ENCODE results near the gene TADA1.

TADA1 gene

DNA sequence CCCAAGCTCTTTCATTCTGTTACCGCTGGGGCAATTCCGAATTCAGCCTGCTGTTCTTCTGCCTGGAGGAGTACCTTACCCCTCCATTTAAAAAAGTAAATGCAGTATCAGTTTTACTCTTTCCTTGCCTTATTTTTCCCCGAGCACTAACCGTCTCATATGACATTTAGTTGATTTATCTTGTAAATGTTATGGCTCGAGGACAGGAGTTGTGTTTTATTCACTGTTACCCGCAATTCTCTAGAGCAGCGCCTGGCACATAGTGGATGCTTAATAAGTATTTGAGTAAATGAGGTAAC lies 425 bp upstream of the TADA1 start:
- TF ChIP-seq, protein P1, sequence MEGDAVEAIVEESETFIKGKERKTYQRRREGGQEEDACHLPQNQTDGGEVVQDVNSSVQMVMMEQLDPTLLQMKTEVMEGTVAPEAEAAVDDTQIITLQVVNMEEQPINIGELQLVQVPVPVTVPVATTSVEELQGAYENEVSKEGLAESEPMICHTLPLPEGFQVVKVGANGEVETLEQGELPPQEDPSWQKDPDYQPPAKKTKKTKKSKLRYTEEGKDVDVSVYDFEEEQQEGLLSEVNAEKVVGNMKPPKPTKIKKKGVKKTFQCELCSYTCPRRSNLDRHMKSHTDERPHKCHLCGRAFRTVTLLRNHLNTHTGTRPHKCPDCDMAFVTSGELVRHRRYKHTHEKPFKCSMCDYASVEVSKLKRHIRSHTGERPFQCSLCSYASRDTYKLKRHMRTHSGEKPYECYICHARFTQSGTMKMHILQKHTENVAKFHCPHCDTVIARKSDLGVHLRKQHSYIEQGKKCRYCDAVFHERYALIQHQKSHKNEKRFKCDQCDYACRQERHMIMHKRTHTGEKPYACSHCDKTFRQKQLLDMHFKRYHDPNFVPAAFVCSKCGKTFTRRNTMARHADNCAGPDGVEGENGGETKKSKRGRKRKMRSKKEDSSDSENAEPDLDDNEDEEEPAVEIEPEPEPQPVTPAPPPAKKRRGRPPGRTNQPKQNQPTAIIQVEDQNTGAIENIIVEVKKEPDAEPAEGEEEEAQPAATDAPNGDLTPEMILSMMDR (IDR thresholded peaks at IDR 0.05; ENCODE audit: extremely low read depth, missing control alignments) = no peak

DNA sequence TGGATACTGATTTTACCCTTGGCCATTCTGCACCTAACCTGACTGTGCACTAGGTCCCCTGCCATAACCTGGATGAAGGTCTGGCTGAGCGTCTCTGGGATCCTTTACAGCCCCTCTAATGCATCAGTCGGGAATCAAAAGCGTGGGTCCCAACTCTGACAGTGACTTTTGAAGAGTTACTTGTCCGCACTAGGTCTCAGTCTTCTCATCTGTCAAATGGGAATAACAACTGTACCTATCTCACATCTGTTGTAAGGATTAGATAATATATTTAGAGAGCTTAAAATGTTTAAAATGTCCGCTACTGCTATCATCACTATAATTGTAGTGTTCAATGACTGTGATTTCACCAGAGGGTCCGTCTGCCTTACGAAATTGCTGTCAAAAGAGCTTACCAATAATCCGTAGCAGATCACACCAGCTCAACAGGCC lies 746 bp downstream of the TADA1 start:
- TF ChIP-seq, protein P1 (IDR thresholded peaks at IDR 0.05; ENCODE audit: extremely low read depth, missing control alignments) = no peak
- DNase-seq (ENCODE audit: low spot score) = no peak

More for the DNA sequence above, 425 bp upstream of the TADA1 start:
- DNase-seq (ENCODE audit: low spot score) = no peak

DNA sequence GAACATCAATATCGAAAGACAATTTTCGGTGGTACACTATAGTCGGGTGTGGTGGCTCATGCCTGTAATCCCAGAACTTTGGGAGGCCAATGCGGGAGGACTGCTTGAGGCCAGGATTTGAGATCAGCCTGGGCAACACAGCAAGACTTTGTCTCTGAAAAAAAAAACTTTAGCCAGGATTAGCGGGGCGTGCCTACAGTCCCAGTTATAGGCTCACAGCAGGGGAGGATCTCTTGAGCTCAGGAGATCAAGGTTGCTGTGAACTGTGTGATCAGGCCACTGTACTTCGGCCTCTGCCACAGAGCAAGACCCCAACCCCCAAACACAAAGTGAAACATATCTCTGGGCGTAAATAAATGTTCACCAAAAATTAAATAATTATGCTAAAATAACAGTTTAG lies 1.6 kb downstream of the TADA1 start:
- no peak for DNase-seq (ENCODE audit: low spot score)

DNA sequence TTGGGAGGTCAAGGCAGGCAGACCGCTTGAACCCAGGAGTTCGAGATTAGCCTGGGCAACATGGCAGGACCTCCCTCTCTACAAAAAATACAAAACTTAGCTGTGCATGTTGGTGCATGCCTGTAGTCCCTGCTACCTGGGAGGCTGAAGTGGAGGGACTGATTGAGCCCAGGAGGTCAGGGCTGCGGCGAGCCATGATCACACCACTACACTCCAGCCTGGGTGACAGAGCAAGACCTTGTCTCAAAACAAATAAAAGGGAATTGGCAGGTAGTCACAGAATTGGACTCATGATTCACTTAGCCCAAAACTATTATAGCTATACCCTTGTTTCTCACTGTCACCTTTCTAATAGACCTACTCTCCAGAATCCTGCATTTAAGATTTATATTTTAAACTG lies 5.5 kb downstream of the TADA1 start:
- TF ChIP-seq, protein P1 (IDR thresholded peaks at IDR 0.05; ENCODE audit: extremely low read depth, missing control alignments) = no peak

More for the DNA sequence above, 1.6 kb downstream of the TADA1 start:
- TF ChIP-seq, protein P1 (IDR thresholded peaks at IDR 0.05; ENCODE audit: extremely low read depth, missing control alignments) = no peak

DNA sequence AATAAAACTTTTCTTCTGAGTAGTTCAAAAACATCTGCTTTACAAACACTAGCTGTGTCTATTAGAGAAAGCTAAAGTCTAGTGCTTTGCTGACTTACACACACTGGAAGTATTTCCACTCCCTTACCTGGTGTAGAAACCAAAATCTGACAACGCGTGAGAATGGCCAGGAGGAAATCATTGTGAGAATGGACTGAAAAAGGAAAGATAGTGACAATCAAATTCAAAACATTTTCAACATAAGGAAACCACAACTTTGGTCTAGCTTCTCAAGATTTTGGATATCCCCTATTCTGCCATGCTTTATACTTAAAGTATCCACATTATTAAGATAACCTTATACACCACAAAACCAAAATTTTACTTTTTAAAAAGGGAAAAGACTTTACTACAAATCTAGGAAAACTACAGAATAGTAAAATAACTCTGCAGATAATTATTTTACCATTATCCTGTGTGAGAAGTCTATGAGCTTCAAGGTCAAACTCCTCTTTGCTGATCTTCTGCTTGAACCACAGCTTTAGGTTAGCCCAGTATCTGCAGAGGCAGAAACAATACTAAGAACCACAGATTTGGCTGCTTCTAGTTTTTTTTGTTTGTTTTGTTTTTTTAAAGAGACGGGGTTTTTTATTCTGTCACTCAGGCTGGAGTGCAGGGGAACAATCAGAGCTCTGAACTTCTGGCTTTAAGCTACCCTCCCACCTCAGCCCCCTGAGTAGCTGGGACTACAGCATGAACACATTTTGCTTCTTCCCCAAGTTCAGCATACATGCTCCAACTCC lies 6.6 kb downstream of the TADA1 start:
- TF ChIP-seq, protein P1 (IDR thresholded peaks at IDR 0.05; ENCODE audit: extremely low read depth, missing control alignments) = no peak

More for the DNA sequence above, 5.5 kb downstream of the TADA1 start:
- DNase-seq (ENCODE audit: low spot score) = no peak

DNA sequence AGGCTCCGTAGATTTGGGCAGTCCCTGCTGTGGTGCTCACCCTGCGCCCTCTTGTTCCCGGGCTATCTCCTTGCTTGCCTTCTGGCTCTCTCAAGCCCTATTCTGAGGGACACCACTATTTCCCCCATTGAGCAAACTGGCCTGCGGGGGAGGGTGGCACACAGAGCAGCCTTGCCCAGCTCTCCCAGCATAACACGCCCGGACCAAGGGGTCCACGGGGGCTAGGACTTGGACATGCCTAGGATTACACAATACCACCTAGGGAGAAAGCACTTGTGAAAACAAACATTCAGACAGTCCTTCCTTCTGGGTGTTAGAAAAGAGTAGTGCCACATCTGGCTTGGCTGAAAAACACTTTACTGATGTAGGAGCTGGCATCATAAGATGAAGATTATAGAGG lies 7.4 kb downstream of the TADA1 start:
- TF ChIP-seq, protein P1 (IDR thresholded peaks at IDR 0.05; ENCODE audit: extremely low read depth, missing control alignments) = no peak
- DNase-seq (ENCODE audit: low spot score) = no peak

More for the DNA sequence above, 6.6 kb downstream of the TADA1 start:
- no peak for DNase-seq (ENCODE audit: low spot score)

DNA sequence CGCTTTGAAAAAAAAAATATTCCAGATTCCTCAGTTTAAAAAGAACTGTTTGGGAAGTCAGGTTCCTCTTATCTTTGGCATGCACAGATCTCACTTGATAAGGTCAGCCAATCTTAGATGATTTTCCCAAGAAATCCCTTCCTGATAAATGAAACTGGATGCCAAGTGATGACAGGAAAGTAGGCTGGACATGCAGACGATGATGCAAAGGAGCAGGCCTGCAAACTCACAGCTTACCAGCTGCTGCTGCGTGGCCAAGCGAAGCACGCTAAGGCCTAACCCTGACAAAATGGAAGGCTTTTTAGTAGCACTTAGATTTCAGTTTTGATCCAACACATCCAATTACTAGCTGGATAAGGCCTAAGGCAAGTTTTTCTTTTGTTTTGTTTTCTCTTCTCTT lies 10.1 kb downstream of the TADA1 start:
- DNase-seq (ENCODE audit: low spot score) = no peak
- TF ChIP-seq, protein P1 (IDR thresholded peaks at IDR 0.05; ENCODE audit: extremely low read depth, missing control alignments) = no peak

Measured in GM20000 (cell line).